Large intestine (tissue), 3 donors: ENCODE data around the gene LRMDA. TPM values are rescaled to one million over a fixed set of nuclear protein-coding genes. Genes with fewer than 3 reads are reported as not detected.

ENCODE experiments used
- DNase-seq, 2 donors: peaks; one replicate each; pipeline versions ENCODE4 v3.0.0 to v3.0.0-alpha.2; 2013
- H3K27ac ChIP-seq: one replicate; pipeline ENCODE4 v1.5.1; 2013; ENCODE audit warnings: low read length
- H3K27me3 ChIP-seq: 2 replicates; pipeline ENCODE4 v1.6.1; 2013; ENCODE audit warnings: low read length; ENCODE audit not compliant: control insufficient read depth, insufficient read depth
- H3K36me3 ChIP-seq: 2 replicates; pipeline ENCODE4 v1.6.1; 2013; ENCODE audit warnings: low read length; ENCODE audit not compliant: control insufficient read depth, insufficient read depth
- H3K4me1 ChIP-seq: one replicate; pipeline ENCODE4 v1.6.1; 2013; ENCODE audit warnings: low read length; ENCODE audit not compliant: control insufficient read depth, insufficient read depth
- H3K4me3 ChIP-seq: one replicate; pipeline ENCODE4 v1.5.1; 2013; ENCODE audit warnings: low read length
- H3K9me3 ChIP-seq: one replicate; pipeline ENCODE4 v1.6.1; 2013; ENCODE audit warnings: mild to moderate bottlenecking, low read depth, low read length, moderate library complexity; ENCODE audit not compliant: control insufficient read depth
- WGBS: methylation state at CpG from one replicate; pipeline ENCODE4 v1.1.5; 2013; ENCODE audit warnings: low lambda C conversion rate; ENCODE audit not compliant: insufficient coverage; 5-methylcytosine and 5-hydroxymethylcytosine counted together
- polyA plus RNA-seq: library from polyadenylated mRNA; unstranded; fragments of 120-200 nt; gene quantifications from one replicate; pipeline ENCODE4 v1.2.1, GENCODE V29; 2013

The LRMDA gene
- polyA plus RNA-seq, 1 donor, result 5.3 TPM

- no CpG with 5 or more reads among the region's 1 CpG for WGBS
- Histone ChIP-seq H3K36me3 (no peaks in the 10 kb centered on the region), H3K27ac (no peak overlapping the region), H3K4me1 (no peaks in the 10 kb centered on the region), H3K4me3 (no peak overlapping the region), H3K9me3 (no peaks in the 10 kb centered on the region), H3K27me3 (no peaks in the 10 kb centered on the region)
- DNase-seq, result peak; percentile 19 to 44
Observed at GRCh38 chr10:76550806-76551205, 1119.4 kb downstream of the LRMDA start.

DNA sequence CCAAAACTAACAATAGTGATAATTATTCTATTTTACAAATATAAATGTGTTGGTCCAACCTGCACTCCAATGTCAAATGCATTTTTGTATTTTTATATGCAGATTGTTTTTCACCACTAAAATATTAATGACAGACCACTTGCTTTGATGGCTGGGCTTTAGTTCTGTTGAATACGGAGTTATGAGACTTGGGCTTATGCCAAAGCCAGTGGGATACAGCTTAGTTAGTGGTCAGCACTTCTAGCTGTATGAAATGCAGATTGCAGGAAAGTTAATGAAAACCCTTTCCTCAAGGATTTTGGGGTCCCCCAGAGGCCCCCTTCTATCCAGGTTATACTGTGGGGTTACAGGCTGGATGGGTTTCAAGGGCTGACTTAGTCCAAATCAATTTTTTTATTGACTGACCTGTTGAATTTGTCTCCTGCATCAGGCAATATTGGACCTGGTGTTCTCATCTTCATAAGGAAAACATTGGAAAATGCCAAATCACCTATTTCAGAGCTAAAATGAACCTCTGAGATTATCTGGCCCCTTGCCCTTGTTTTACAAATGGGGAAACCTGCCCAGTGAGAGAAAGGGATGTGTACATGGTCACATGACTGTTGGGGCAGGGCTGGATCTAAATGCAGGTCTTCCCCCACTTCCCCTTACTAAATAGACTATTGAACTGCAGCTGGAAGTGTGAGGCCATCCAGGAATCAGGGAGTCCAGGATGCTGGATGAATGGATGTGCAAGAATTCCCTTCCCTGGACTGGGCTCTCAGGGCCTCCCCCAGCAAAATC lies 1120.9 kb downstream of the LRMDA start:
- Histone ChIP-seq H3K4me3 (no peak overlapping the region), H3K9me3 (no peaks in the 10 kb centered on the region), H3K4me1 (no peaks in the 10 kb centered on the region), H3K36me3 (no peaks in the 10 kb centered on the region), H3K27ac (no peak overlapping the region), H3K27me3 (no peaks in the 10 kb centered on the region)
- DNase-seq, result no peak
- WGBS, result no CpG with 5 or more reads among the region's 1 CpG

DNA sequence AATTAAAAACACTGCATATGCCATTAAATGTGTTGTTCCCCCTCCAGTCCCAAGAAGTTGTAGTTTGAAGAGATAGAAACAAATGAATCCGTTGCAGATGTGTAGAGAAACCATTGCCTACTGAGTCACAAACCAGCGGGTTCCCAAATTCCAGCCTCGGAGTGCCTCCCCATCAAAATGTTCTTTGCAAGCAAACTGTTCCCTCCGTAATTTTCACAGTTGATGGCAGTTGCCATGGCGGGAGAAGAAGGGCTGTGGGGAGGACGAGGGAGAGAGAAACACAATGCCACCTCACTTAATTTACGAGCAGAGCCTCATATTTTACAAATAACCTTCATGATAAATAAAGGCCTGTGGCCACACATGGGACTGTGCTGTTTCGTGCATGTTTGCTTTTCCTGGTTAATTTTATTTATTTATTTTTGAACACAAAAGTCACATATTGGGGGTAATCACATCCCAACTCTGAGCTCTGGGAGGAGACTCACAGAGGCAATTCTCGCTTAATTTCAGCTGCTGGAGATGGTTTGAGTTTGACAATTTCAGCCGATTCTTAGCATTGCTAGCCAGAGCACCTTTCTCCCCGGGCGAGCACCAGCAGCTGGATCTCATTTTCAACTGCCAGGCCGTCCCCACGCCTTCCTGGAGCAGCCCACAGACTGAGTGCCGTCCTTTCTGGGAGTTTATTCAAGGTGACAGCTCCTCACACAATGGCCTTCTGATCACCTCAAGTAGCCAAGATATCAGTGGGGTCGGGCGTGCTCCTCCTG lies 1122.0 kb downstream of the LRMDA start:
- no peak overlapping the region for H3K4me3 ChIP-seq
- no peak overlapping the region for H3K27ac ChIP-seq
- H3K27me3 ChIP-seq, result no peaks in the 10 kb centered on the region
- 71% methylated on average over 2 of the region's 17 CpGs for WGBS
- DNase-seq, result no peak
- no peaks in the 10 kb centered on the region for H3K9me3 ChIP-seq
- H3K36me3 ChIP-seq, result no peaks in the 10 kb centered on the region
- no peaks in the 10 kb centered on the region for H3K4me1 ChIP-seq

GRCh38 chr10:76554033-76554408 lies 1122.6 kb downstream of the LRMDA start:
- no peaks in the 10 kb centered on the region for H3K4me1 ChIP-seq
- H3K36me3 ChIP-seq, result no peaks in the 10 kb centered on the region
- no peak overlapping the region for H3K4me3 ChIP-seq
- WGBS, result 100% methylated on average over 3 of the region's 7 CpGs
- no peak overlapping the region for H3K27ac ChIP-seq
- H3K27me3 ChIP-seq, result no peaks in the 10 kb centered on the region
- H3K9me3 ChIP-seq, result no peaks in the 10 kb centered on the region
- no peak for DNase-seq

DNA sequence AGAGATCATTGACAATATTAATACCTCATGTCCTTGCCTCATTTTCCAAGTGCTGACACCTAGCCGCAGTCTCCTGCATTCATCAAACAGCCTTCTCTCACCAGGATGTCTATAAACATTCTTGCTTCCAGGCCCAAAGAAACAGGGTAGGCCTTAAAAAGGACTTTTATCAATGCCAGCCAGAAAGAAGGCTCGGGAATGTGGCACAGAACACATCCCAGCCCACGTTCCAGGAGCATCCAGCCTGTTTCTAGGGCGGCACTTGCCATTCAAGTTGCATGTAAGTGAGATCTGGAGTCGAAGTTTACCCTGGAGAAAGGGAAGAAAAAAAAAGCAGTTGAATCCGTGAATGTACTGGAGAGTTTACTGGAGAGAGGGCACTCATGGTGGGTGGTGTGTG lies 1123.1 kb downstream of the LRMDA start:
- no peak for DNase-seq
- no peaks in the 10 kb centered on the region for H3K9me3 ChIP-seq
- H3K4me1 ChIP-seq, result no peaks in the 10 kb centered on the region
- H3K27me3 ChIP-seq, result no peaks in the 10 kb centered on the region
- 81% methylated on average over 2 of the region's 6 CpGs for WGBS
- H3K4me3 ChIP-seq, result no peak overlapping the region
- no peak overlapping the region for H3K27ac ChIP-seq
- no peaks in the 10 kb centered on the region for H3K36me3 ChIP-seq

DNA sequence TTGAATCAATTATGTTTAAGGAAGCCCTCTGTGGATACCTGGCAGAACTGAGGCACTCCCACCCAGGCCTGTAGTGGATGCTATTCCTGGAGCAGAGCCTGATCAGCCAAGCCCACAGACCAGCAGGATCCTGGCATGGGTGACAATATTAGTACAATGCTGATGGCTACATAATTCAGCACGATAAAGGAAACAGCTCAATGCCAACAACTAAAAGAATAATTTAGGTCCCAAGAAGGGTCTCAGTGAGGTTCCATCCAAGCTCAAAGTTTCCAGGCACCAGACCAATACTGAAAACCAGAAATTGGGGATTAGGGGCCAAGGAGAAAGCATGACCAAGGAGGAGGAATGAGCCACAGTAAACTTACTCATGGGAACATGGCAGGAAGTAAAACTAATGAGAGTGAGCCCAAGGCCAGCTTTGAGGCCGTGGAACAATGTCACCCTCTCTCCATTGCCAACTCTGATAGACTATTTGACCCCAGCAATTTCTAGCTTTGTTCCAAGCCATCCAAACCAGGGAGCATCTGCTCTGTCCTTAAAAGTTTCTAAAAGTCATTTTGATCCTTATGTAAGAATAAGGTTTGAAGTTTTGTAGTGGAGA lies 1123.7 kb downstream of the LRMDA start:
- Histone ChIP-seq H3K9me3 (no peaks in the 10 kb centered on the region), H3K36me3 (no peaks in the 10 kb centered on the region), H3K4me1 (no peaks in the 10 kb centered on the region), H3K4me3 (no peak overlapping the region), H3K27me3 (no peaks in the 10 kb centered on the region), H3K27ac (no peak overlapping the region)
- no CpG with 5 or more reads among the region's 2 CpGs for WGBS
- no peak for DNase-seq

GRCh38 chr10:76557366-76557765 lies 1125.9 kb downstream of the LRMDA start:
- no CpG with 5 or more reads among the region's 4 CpGs for WGBS

GRCh38 chr10:76558586-76558985 lies 1127.2 kb downstream of the LRMDA start:
- Histone ChIP-seq H3K9me3 (no peaks in the 10 kb centered on the region), H3K27ac (no peak overlapping the region), H3K4me3 (no peak overlapping the region), H3K36me3 (no peaks in the 10 kb centered on the region), H3K4me1 (no peaks in the 10 kb centered on the region), H3K27me3 (no peaks in the 10 kb centered on the region)
- DNase-seq, result no peak
- no CpG with 5 or more reads among the region's 1 CpG for WGBS

More at GRCh38 chr10:76557366-76557765, 1125.9 kb downstream of the LRMDA start:
- no peak for DNase-seq
- no peak overlapping the region for H3K27ac ChIP-seq
- H3K4me1 ChIP-seq, result no peaks in the 10 kb centered on the region
- H3K27me3 ChIP-seq, result no peaks in the 10 kb centered on the region
- no peaks in the 10 kb centered on the region for H3K36me3 ChIP-seq
- H3K4me3 ChIP-seq, result no peak overlapping the region
- H3K9me3 ChIP-seq, result no peaks in the 10 kb centered on the region

GRCh38 chr10:76558996-76559891 lies 1127.8 kb downstream of the LRMDA start:
- DNase-seq, result no peak
- Histone ChIP-seq H3K9me3 (no peaks in the 10 kb centered on the region), H3K36me3 (no peaks in the 10 kb centered on the region), H3K4me3 (no peak overlapping the region), H3K27me3 (no peaks in the 10 kb centered on the region), H3K4me1 (no peaks in the 10 kb centered on the region), H3K27ac (no peak overlapping the region)
- 100% methylated on average over 1 of the region's 3 CpGs for WGBS

DNA sequence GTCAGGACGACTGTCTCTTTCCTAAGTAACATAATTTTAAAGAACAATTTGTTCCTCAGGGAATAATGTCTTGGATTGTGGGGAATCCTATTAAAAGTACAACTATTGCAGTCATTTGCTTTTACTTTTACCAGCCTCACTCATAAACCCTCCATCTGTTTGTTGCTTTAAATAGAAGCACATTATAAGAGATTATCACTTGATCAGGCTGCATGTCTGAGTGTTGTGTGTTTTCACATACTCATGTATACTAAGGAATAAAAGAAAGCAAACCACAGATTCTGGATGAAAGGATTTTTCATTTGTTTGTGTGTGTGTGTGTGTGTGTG lies 1128.4 kb downstream of the LRMDA start:
- no peak for DNase-seq
- H3K27ac ChIP-seq, result no peak overlapping the region
- no peak overlapping the region for H3K4me3 ChIP-seq
- no peaks in the 10 kb centered on the region for H3K9me3 ChIP-seq
- WGBS, result no CpG with 5 or more reads among the region's 1 CpG
- H3K36me3 ChIP-seq, result no peaks in the 10 kb centered on the region
- no peaks in the 10 kb centered on the region for H3K27me3 ChIP-seq
- H3K4me1 ChIP-seq, result no peaks in the 10 kb centered on the region
